NT2/D1 (cell line): ENCODE data around the gene UNC45B.
"Not testable (repeated sequence)": the region's sequence is repeated elsewhere in the genome, so short reads cannot be mapped to it uniquely, and the experiment has no call there.

Source experiments
- DNase-seq: peaks from one replicate; pipeline ENCODE4 v3.0.0-alpha.2; 2011; ENCODE audit warnings: low read depth, low spot score
- H3K27me3 ChIP-seq: 2 replicates; pipeline ENCODE4 v1.6.0; 2011; ENCODE audit warnings: mild to moderate bottlenecking; ENCODE audit not compliant: insufficient read length, insufficient read depth
- H3K36me3 ChIP-seq: 2 replicates; pipeline ENCODE4 v1.6.1; 2011; ENCODE audit warnings: mild to moderate bottlenecking, low read length, mixed read lengths; ENCODE audit not compliant: insufficient read depth, insufficient read length
- H3K4me1 ChIP-seq: 2 replicates; pipeline ENCODE4 v1.5.1; 2011; ENCODE audit not compliant: insufficient read depth, insufficient read length
- H3K4me3 ChIP-seq: 2 replicates; pipeline ENCODE4 v1.5.1; 2011; ENCODE audit warnings: low read depth; ENCODE audit not compliant: insufficient read length
- H3K9ac ChIP-seq: 2 replicates; pipeline ENCODE4 v1.6.0; 2011; ENCODE audit warnings: low read depth; ENCODE audit not compliant: insufficient read length
- H3K9me3 ChIP-seq: 2 replicates; pipeline ENCODE4 v1.5.1; 2011; ENCODE audit warnings: mild to moderate bottlenecking, low read length; ENCODE audit not compliant: insufficient read depth
- SUZ12 ChIP-seq: IDR thresholded peaks from 2 replicates; pipeline ENCODE4 v1.6.1; 2011; ENCODE audit not compliant: insufficient read length, insufficient read depth; ENCODE audit errors: extremely low read depth
- YY1 ChIP-seq: IDR thresholded peaks from 2 replicates; pipeline ENCODE4 v1.6.1; 2011; ENCODE audit not compliant: insufficient read length, insufficient read depth
- ZNF274 ChIP-seq: IDR thresholded peaks from 2 replicates; pipeline ENCODE4 v1.6.1; 2011; ENCODE audit warnings: mild to moderate bottlenecking, low read depth, low read length

Gene UNC45B

GRCh38 chr17:35144840-35145239 lies 2.8 kb upstream of the UNC45B start:
- Histone ChIP-seq H3K4me1 (peaks cover 3% of the 10 kb centered on the region), H3K9me3 (no peaks in the 10 kb centered on the region), H3K27me3 (no peaks in the 10 kb centered on the region), H3K4me3 (no peak overlapping the region), H3K9ac (no peak overlapping the region), H3K36me3 (peaks cover 5% of the 10 kb centered on the region)
- no peak for DNase-seq
- TF ChIP-seq YY1 (no peak), SUZ12 (no peak), ZNF274 (no peak)

- H3K4me3 ChIP-seq: no peak overlapping the region
- no peaks in the 10 kb centered on the region for H3K27me3 ChIP-seq
- H3K9ac ChIP-seq: no peak overlapping the region
- no peaks in the 10 kb centered on the region for H3K36me3 ChIP-seq
- TF ChIP-seq ZNF274 (no peak), SUZ12 (no peak), YY1 (no peak)
- no peaks in the 10 kb centered on the region for H3K9me3 ChIP-seq
- no peak for DNase-seq
- H3K4me1 ChIP-seq: peaks cover 3% of the 10 kb centered on the region
These were observed 1.3 kb upstream of the UNC45B start for GRCh38 chr17:35146214-35146833.

GRCh38 chr17:35148144-35148543 lies 527 bp downstream of the UNC45B start:
- DNase-seq: no peak
- no peak overlapping the region for H3K4me3 ChIP-seq
- no peak overlapping the region for H3K9ac ChIP-seq
- H3K9me3 ChIP-seq: no peaks in the 10 kb centered on the region
- H3K27me3 ChIP-seq: no peaks in the 10 kb centered on the region
- no peak for TF ChIP-seq SUZ12
- TF ChIP-seq ZNF274: no peak
- TF ChIP-seq YY1: no peak
- H3K36me3 ChIP-seq: no peaks in the 10 kb centered on the region
- H3K4me1 ChIP-seq: peaks cover 3% of the 10 kb centered on the region

GRCh38 chr17:35149941-35150340 lies 2.3 kb downstream of the UNC45B start:
- no peaks in the 10 kb centered on the region for H3K9me3 ChIP-seq
- H3K36me3 ChIP-seq: no peaks in the 10 kb centered on the region
- no peaks in the 10 kb centered on the region for H3K27me3 ChIP-seq
- no peak overlapping the region for H3K9ac ChIP-seq
- peaks cover 3% of the 10 kb centered on the region for H3K4me1 ChIP-seq
- no peak for TF ChIP-seq YY1
- TF ChIP-seq ZNF274: no peak
- TF ChIP-seq SUZ12: no peak
- DNase-seq: no peak
- H3K4me3 ChIP-seq: no peak overlapping the region

- not testable (repeated sequence) for H3K36me3 ChIP-seq, H3K4me3 ChIP-seq, H3K27me3 ChIP-seq
These were observed 3.5 kb downstream of the UNC45B start for GRCh38 chr17:35151080-35151479.

GRCh38 chr17:35152421-35153140 lies 5.0 kb downstream of the UNC45B start:
- Histone ChIP-seq H3K4me3 (no peak overlapping the region), H3K4me1 (peaks cover 3% of the 10 kb centered on the region), H3K9me3 (no peaks in the 10 kb centered on the region), H3K9ac (no peak overlapping the region), H3K27me3 (no peaks in the 10 kb centered on the region), H3K36me3 (no peaks in the 10 kb centered on the region)
- no peak for DNase-seq
- TF ChIP-seq ZNF274 (no peak), YY1 (no peak), SUZ12 (no peak)

More at GRCh38 chr17:35151080-35151479, 3.5 kb downstream of the UNC45B start:
- DNase-seq, H3K4me1 ChIP-seq, H3K9me3 ChIP-seq, H3K9ac ChIP-seq: not testable (repeated sequence)

- H3K27me3 ChIP-seq: no peaks in the 10 kb centered on the region
- TF ChIP-seq SUZ12 (no peak), ZNF274 (no peak), YY1 (no peak)
- no peaks in the 10 kb centered on the region for H3K36me3 ChIP-seq
- no peak overlapping the region for H3K9ac ChIP-seq
- no peaks in the 10 kb centered on the region for H3K9me3 ChIP-seq
- peaks cover 2% of the 10 kb centered on the region for H3K4me1 ChIP-seq
- no peak for DNase-seq
- no peak overlapping the region for H3K4me3 ChIP-seq
These were observed 6.9 kb downstream of the UNC45B start for GRCh38 chr17:35154196-35155165.
